NCI-H2171 treated with DMSO at 0.1 percent for 48 hours (cell line): ENCODE measurements around the gene TTLL1.
"Not testable (repeated sequence)": the region's sequence is repeated elsewhere in the genome, so short reads cannot be mapped to it uniquely, and the experiment has no call there.

ENCODE experiments used
- DNase-seq: peaks from one replicate; lab custom pipeline; 2025; lab: John Stamatoyannopoulos, UW

TTLL1 gene

GRCh38 chr22:43013355-43014315, 75.6 kb downstream of the TTLL1 start:
- no peak for DNase-seq

- DNase-seq: no peak
These were observed 76.8 kb downstream of the TTLL1 start for GRCh38 chr22:43012390-43012789.

GRCh38 chr22:43011079-43011478, 78.1 kb downstream of the TTLL1 start:
- no peak for DNase-seq

- DNase-seq: no peak
These were observed 79.7 kb downstream of the TTLL1 start for GRCh38 chr22:43009444-43009843.

- no peak for DNase-seq
These were observed 80.3 kb downstream of the TTLL1 start for GRCh38 chr22:43008921-43009320.

- no peak for DNase-seq
These were observed 80.7 kb downstream of the TTLL1 start for GRCh38 chr22:43008509-43008908.

- peak; percentile 22 for DNase-seq
These were observed 81.6 kb downstream of the TTLL1 start for GRCh38 chr22:43007519-43008102.

- DNase-seq: peak; percentile 26
These were observed 82.4 kb downstream of the TTLL1 start for GRCh38 chr22:43006753-43007152.

- no peak for DNase-seq
These were observed 83.1 kb downstream of the TTLL1 start for GRCh38 chr22:43006016-43006505.

- no peak for DNase-seq
These were observed 84.1 kb downstream of the TTLL1 start for GRCh38 chr22:43005106-43005505.

- peak; percentile 62 for DNase-seq
These were observed 84.7 kb downstream of the TTLL1 start for GRCh38 chr22:43004362-43005035.

GRCh38 chr22:43002202-43002586, 87.0 kb downstream of the TTLL1 start:
- no peak for DNase-seq

GRCh38 chr22:43001271-43002201, 87.7 kb downstream of the TTLL1 start:
- no peak for DNase-seq

GRCh38 chr22:43000441-43001175, 88.6 kb downstream of the TTLL1 start:
- no peak for DNase-seq

GRCh38 chr22:42997582-42998090, 91.6 kb downstream of the TTLL1 start:
- DNase-seq: no peak

- no peak for DNase-seq
These were observed 92.4 kb downstream of the TTLL1 start for GRCh38 chr22:42996646-42997365.

GRCh38 chr22:42995654-42996053, 93.5 kb downstream of the TTLL1 start:
- DNase-seq: not testable (repeated sequence)

- DNase-seq: no peak
These were observed 94.2 kb downstream of the TTLL1 start for GRCh38 chr22:42994917-42995562.

- DNase-seq: no peak
These were observed 94.8 kb downstream of the TTLL1 start for GRCh38 chr22:42994276-42994916.
